HG03575 (cell line): ENCODE data around the gene MIEF1.

ENCODE experiments used
- ATAC-seq: cut with Tn5 transposase; IDR thresholded peaks from one replicate; pipeline ENCODE4 v1.9.1; 2021; ENCODE audit not compliant: unreplicated experiment, insufficient number of reproducible peaks, low FRiP score; ENCODE audit errors: extremely low read depth

Gene MIEF1

DNA sequence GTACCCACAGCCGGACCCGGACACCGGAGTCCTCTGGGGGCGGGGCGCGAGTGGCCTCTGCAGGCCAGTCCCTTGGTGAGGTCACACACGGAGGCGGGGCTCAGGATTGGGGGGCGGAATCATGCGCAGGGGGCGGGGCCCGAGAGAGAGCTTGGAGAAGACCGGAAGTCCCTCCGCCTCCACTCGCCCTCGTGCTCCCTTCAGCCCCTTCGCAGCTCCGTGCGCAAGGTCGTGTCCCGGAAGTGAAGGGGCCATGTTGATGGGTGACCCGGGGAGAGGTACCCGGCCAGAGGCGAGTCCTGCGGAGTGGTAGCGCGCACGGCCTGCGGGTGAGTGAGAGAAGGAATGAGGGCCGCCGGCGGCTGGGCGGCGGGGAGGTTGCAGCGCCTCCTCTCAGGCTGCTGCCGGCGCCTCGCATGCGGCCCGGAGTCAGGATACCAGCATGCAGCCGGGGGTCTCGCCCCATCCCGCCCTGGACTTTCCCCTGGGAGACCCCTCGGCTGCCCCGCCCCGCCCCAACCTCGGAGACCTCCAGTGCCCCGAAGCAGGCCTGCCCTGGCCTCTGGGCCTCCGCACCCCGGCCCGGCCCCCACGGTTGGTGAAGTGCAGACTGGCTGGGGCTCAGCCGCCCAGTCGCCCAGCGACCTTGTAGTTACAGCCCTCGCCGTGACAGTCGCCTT is at the start of gene MIEF1:
Gene MIEF1, plus strand, starts transcription at position 182 of the 680 bp plus-strand sequence. CDS start 9,005 bp downstream, outside the sequence.
- no peak for ATAC-seq

DNA sequence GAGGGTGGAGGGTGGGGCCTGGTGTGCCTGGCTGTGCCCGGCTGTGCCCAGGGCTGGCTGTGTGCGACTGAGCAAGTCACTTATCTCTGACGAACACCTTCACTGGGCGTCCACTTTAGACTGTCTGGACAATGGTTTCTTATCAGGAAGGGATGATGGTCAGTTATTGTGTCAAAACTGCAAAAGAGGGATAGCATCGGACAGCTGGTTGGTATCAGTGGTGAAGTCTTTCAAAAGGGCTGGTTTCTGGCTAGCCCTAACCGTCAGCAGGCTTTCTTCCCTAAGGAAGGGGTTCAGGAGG is 49.4 kb upstream of the MIEF1 start:
- no peak for ATAC-seq

DNA sequence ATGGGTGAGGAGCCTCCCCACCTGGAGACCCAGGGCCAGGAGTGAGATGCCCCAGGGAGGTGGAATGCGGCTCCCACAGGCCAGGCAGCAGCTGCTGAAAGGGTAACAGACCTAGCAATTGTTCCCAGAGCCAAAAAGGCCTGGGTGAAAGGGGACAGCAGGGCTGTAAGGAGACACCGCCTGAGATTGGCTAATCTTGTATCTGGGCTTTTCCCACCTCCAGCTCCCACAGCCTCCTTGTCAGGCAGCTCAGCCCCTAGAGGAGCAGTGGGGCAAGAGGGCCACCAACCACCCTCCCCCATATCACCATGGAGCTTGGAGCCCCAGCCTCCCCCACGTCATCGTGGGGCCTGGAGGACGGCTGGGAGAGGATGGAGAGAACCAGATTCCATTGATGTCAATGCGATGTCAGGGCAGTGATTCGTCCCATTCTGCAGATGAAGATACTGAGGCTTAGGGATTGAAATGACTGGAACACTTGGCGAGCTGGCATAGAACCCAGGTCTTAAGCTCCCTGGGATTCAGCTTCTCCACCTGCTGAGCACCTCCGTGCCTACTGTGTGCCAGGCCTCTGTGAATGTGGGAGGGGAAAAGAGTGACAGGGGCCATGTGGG is 48.2 kb upstream of the MIEF1 start:
- no peak for ATAC-seq

- ATAC-seq = no peak
Measured at GRCh38 chr22:39454385-39454871, 47.7 kb upstream of the MIEF1 start.

DNA sequence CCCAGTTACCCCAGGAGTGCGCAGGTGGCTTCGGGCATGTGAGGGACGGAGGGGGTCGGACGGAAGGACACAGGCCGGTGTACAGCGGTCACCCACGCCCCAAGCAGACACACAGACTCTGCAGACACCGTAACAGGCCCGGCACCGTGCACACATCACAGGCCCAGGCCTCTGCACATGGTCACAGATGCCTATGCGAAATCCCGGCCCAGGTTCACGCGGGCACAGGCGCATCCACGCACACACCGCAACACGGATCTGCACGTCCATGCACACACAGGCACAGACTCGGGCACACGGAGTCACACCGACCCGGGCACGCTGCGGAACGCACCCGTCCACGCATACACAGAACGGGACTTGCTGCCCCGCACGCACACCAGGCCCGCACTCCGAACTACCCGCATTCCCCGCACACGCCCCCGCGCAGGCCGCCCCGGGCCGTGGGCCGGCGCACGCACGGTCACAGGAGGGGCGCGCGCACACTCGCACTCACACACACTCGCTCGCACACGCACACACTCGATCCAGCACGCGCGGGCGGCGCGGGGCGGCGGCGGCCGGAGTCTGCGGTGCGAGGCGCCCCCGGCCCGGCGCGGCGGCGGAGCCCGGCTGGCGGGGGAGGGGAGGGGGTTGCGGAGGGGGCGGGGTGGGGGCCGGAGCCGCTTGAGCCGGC is 45.4 kb upstream of the MIEF1 start, which contains the start of gene MGAT3:
Gene MGAT3, plus strand, starts transcription at position 491 of the 676 bp plus-strand sequence. CDS start 30,336 bp downstream, outside the sequence.
- no peak for ATAC-seq

DNA sequence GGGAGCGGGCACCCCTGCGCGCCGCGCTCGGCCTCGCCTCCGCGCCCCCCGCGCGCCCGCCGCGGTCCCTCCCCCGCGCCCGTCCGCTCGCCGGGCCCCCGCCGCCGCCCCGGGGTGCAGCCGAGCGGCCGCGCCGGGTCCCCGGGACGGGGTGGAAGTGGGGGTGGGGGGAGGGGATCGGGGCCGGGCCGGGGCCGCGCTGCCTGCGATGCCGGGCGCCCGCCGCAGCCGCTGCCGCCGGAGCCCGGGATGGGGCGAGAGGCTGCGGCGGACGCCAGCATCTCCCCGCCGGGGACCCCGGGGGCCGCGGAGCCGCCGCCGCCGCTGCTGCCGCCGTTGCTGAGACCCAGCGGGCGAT is 44.9 kb upstream of the MIEF1 start:
- no peak for ATAC-seq

GRCh38 chr22:39457556-39458443 is 44.3 kb upstream of the MIEF1 start:
- ATAC-seq = no peak

GRCh38 chr22:39458444-39459083 is 43.5 kb upstream of the MIEF1 start:
- ATAC-seq = no peak

DNA sequence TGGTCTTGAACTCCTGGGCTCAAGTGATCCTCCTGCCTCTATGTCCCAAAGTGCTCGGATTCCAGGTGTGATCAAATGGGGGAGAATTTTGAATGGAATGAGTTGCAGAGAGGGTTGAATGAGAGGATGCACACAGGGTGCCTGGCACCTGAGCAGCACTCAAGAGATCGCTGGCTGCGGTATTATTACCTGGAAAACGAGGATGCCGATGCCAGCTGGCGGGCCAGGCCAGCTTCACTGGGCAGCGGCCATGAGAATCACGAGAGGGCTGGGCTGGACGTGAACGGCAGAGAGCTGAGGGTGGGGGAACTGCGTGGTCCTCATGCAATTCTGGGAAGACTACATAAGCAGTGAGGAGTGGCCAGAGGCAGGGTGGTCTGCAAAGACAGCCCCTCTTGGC is 42.4 kb upstream of the MIEF1 start:
- no peak for ATAC-seq

- ATAC-seq = no peak
Measured at GRCh38 chr22:39462443-39463221, 39.5 kb upstream of the MIEF1 start.

GRCh38 chr22:39463277-39463676 is 38.8 kb upstream of the MIEF1 start:
- no peak for ATAC-seq

DNA sequence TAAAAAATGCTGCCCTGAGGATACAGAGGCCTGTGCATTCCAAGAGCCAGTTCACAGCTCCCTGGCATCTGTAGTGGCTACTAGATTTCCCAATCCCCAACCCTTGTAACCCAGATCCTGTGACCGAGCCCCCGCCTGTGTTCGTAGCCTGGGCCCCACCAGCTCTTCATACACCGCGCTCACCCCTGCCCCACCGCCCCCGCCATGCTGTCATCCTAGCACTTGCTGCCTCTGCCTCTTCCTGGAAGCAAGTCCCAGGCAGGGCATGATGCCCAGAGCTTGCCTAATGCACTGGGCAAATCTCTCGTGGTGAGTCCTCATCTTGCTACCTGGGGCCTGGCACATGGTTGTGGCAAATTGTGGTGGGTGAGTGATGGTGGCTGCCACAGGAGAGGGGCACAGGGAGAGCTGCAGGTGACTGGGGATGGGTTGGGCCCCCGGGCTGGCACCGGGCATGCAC is 38.1 kb upstream of the MIEF1 start:
- no peak for ATAC-seq

DNA sequence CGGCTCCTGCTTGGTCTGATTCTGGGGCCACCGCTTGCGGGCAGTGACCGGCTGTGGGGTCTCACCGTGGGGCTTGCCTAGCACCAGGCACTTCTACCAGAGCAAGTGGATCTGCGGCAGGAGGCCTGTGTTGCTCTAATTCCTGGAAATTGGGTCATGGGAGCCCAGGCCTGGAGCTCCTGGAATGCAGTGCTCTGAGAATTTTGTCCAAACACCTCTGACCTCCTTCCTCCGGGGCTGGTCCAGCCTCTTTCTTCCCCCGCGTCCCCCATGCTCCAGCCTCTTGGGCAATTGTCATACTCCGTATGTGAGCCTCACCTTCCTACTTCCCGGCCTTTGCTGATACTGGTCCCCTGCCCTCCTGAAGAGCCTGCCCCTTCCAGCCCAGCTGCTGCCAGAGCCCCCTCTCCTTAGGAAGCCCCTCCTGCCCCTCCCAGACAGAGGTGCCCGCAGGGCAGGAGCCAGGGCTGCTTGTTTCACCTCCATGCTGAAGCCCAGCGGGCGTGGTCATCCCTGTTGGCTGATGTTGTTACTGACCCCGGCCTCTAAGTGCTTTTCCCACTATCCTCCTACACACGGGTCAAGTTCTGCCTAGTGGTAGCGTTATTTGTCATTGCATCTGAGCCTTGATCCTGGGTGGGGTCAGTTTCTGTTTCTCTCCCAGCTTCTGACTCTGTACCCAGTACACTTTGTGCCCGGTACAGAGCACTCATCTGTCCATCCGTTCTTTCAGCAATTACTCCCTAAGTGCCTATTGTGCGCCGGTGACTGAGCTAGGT is 35.7 kb upstream of the MIEF1 start:
- ATAC-seq = no peak

- ATAC-seq = no peak
Measured at GRCh38 chr22:39467390-39467895, 34.6 kb upstream of the MIEF1 start.

DNA sequence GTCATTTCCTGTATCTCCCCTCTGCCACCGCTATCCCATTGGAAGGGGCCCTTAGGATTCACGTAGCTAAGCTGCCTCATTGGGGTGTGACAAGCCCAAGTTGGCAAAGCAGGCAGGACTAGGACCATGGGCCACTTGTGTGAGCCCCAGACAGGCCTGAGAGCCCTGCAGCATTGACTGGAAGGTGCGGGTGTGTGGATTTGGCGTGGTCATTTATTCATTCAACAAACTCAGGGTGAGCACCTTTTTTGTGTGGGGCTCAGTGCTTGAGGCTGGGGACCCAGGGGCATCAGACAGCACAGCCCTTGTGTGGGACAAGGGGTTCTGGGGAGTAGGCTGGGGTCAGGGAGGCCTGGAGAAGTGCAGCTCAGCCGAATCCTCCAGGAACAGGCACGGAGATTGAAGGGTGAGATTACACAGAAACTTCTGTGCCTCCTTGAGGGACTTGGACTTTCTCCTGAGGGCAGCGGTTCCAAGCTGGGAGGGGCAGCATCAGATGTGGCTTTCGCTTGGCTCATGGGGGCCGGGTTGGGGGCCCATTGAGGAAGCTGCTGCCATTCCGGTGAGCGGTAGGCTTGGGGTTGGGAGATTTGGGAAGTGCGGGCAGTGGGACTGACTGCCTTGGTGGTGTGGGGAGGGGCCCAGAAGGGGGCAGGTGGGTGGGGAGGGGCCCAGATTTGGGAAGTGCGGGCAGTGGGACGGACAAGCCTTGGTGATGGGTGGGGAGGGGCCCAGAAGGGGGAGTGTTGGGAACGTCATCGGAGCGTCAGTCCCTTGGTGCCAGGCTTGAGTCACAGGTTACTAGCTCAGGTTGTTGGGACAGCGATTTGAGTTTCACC is 33.4 kb upstream of the MIEF1 start:
- no peak for ATAC-seq

DNA sequence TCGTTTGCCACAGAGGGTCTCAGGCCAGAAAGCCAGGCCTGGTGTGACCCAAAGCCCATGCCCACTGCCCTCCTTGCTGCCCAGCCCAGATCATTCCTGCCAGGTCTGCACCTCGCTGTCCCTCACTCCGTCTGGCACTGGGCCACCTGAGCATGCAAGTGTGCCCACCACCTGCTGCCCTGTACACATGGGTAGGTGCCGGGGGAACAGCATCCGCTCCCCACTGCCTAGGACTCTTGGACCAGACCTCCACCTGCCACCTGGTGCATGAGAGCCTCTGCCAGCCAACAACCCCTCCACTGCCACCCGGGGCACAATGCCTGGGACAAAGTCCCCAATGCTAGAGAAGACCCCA is 32.8 kb upstream of the MIEF1 start:
- no peak for ATAC-seq
